ENCODE measurements around the gene ZNF226.
"Not testable (repeated sequence)": the region's sequence is repeated elsewhere in the genome, so short reads cannot be mapped to it uniquely, and the experiment has no call there.

The ZNF226 gene

GRCh38 chr19:44164673-44165512 lies at the start of gene ZNF226:
Gene ZNF226, plus strand, starts transcription at chr19:44165100. Its CDS starts 4,981 bp downstream, at chr19:44170081.
- FAIRE-seq (peak; percentile 83), DNase-seq (ENCODE audit: insufficient read length, low spot score) (peak; percentile 94)

GRCh38 chr19:44121162-44121561 lies 43.7 kb upstream of the ZNF226 start:
- not testable (repeated sequence) for FAIRE-seq; DNase-seq (ENCODE audit: insufficient read length, low spot score)

- DNase-seq (ENCODE audit: insufficient read length, low spot score) (no peak), FAIRE-seq (no peak)
These were observed 32.9 kb upstream of the ZNF226 start for GRCh38 chr19:44131955-44132354.

GRCh38 chr19:44141191-44142058 lies 23.5 kb upstream of the ZNF226 start, which contains the start of gene ZNF234:
Gene ZNF234, plus strand, starts transcription at chr19:44141554. Its CDS starts 3,079 bp downstream, at chr19:44144633.
- peak; percentile 76 for FAIRE-seq
- DNase-seq (ENCODE audit: insufficient read length, low spot score): peak; percentile 88

GRCh38 chr19:44142059-44142433 lies 22.9 kb upstream of the ZNF226 start:
- DNase-seq (ENCODE audit: insufficient read length, low spot score) (no peak), FAIRE-seq (no peak)

GRCh38 chr19:44149776-44150175 lies 15.1 kb upstream of the ZNF226 start:
- no peak for FAIRE-seq
- DNase-seq (ENCODE audit: insufficient read length, low spot score): no peak

- no peak for DNase-seq (ENCODE audit: insufficient read length, low spot score)
- no peak for FAIRE-seq
These were observed 13.4 kb upstream of the ZNF226 start for GRCh38 chr19:44151491-44151890.

GRCh38 chr19:44156475-44156874 lies 8.4 kb upstream of the ZNF226 start:
- no peak for FAIRE-seq
- DNase-seq (ENCODE audit: insufficient read length, low spot score): no peak

- DNase-seq (ENCODE audit: insufficient read length, low spot score) (no peak), FAIRE-seq (no peak)
These were observed 1.1 kb upstream of the ZNF226 start for GRCh38 chr19:44163789-44164188.

GRCh38 chr19:44164327-44164672 lies 600 bp upstream of the ZNF226 start:
- DNase-seq (ENCODE audit: insufficient read length, low spot score) (no peak), FAIRE-seq (no peak)

- not testable (repeated sequence) for DNase-seq (ENCODE audit: insufficient read length, low spot score); FAIRE-seq
These were observed 5.8 kb downstream of the ZNF226 start for GRCh38 chr19:44170660-44171059.

GRCh38 chr19:44176590-44176989 lies 11.7 kb downstream of the ZNF226 start:
- FAIRE-seq (no peak), DNase-seq (ENCODE audit: insufficient read length, low spot score) (no peak)

GRCh38 chr19:44180968-44181367 lies 16.1 kb downstream of the ZNF226 start:
- DNase-seq (ENCODE audit: insufficient read length, low spot score) (no peak), FAIRE-seq (no peak)

GRCh38 chr19:44182145-44182544 lies 17.2 kb downstream of the ZNF226 start:
- DNase-seq (ENCODE audit: insufficient read length, low spot score): no peak
- FAIRE-seq: no peak

GRCh38 chr19:44190020-44190419 lies 25.1 kb downstream of the ZNF226 start:
- no peak for DNase-seq (ENCODE audit: insufficient read length, low spot score)
- no peak for FAIRE-seq

GRCh38 chr19:44192127-44192526 lies 27.2 kb downstream of the ZNF226 start:
- DNase-seq (ENCODE audit: insufficient read length, low spot score): no peak
- no peak for FAIRE-seq

GRCh38 chr19:44196772-44197171 lies 31.9 kb downstream of the ZNF226 start:
- no peak for DNase-seq (ENCODE audit: insufficient read length, low spot score)
- no peak for FAIRE-seq

GRCh38 chr19:44202470-44202869 lies 37.6 kb downstream of the ZNF226 start:
- FAIRE-seq (no peak), DNase-seq (ENCODE audit: insufficient read length, low spot score) (no peak)

- no peak for FAIRE-seq
- no peak for DNase-seq (ENCODE audit: insufficient read length, low spot score)
These were observed 38.1 kb downstream of the ZNF226 start for GRCh38 chr19:44202974-44203373.

- not testable (repeated sequence) for FAIRE-seq; DNase-seq (ENCODE audit: insufficient read length, low spot score)
These were observed 39.0 kb downstream of the ZNF226 start for GRCh38 chr19:44203877-44204276.

- no peak for FAIRE-seq
These were observed 39.9 kb downstream of the ZNF226 start for GRCh38 chr19:44204772-44205171.

More at GRCh38 chr19:44204772-44205171, 39.9 kb downstream of the ZNF226 start:
- no peak for DNase-seq (ENCODE audit: insufficient read length, low spot score)

Measured in HTR-8/SVneo (cell line).